Smooth muscle cell (in vitro differentiated cells): Measurements from ENCODE around the gene DNAL4. TPM values are rescaled to one million over a fixed set of nuclear protein-coding genes. Genes with fewer than 3 reads are reported as not detected.

Source experiments
- DNase-seq: peaks from one replicate; lab custom pipeline; 2025; ENCODE audit not compliant: unreplicated experiment; lab: John Stamatoyannopoulos, UW
- H2AFZ ChIP-seq: fragments of 200-600 bp; sonication (generic); 2 replicates; pipeline ENCODE4 v1.6.0; 2016; ENCODE audit warnings: antibody characterized with exemption, low read depth, mild to moderate bottlenecking
- H3F3A ChIP-seq: fragments of 200-600 bp; sonication (generic); 2 replicates; pipeline ENCODE4 v1.6.0; 2017; ENCODE audit warnings: antibody characterized with exemption, low read depth
- H3K27ac ChIP-seq: fragments of 200-600 bp; sonication (generic); 2 replicates; pipeline ENCODE4 v1.5.1; 2016; ENCODE audit warnings: low read depth, mild to moderate bottlenecking
- H3K27me3 ChIP-seq: fragments of 200-600 bp; sonication (generic); 2 replicates; pipeline ENCODE4 v1.6.1; 2016; ENCODE audit warnings: low read depth, mild to moderate bottlenecking
- H3K36me3 ChIP-seq: fragments of 200-600 bp; sonication (generic); 2 replicates; pipeline ENCODE4 v1.5.1; 2016; ENCODE audit warnings: low read depth
- H3K4me1 ChIP-seq: fragments of 200-600 bp; sonication (generic); 2 replicates; pipeline ENCODE4 v1.5.1; 2016; ENCODE audit warnings: low read depth
- H3K4me2 ChIP-seq: fragments of 200-600 bp; sonication (generic); 2 replicates; pipeline ENCODE4 v1.6.0; 2016; ENCODE audit warnings: mild to moderate bottlenecking
- H3K4me3 ChIP-seq: fragments of 200-600 bp; sonication (generic); 2 replicates; pipeline ENCODE4 v1.5.1; 2016; ENCODE audit warnings: mild to moderate bottlenecking
- H3K79me2 ChIP-seq: fragments of 200-600 bp; sonication (generic); 2 replicates; pipeline ENCODE4 v1.6.0; 2016; ENCODE audit warnings: low read depth, mild to moderate bottlenecking
- H3K9ac ChIP-seq: fragments of 200-600 bp; sonication (generic); 2 replicates; pipeline ENCODE4 v1.6.0; 2016; ENCODE audit warnings: low read depth
- H3K9me3 ChIP-seq: fragments of 200-600 bp; sonication (generic); replicated peaks from 2 replicates; pipeline ENCODE4 v1.5.1; 2016; ENCODE audit warnings: low read depth
- H4K20me1 ChIP-seq: fragments of 200-600 bp; sonication (generic); 2 replicates; pipeline ENCODE4 v1.6.0; 2016; ENCODE audit warnings: low read depth
- WGBS: methylation state at CpG from one replicate; pipeline ENCODE4 v1.1.7; 2016; ENCODE audit warnings: low lambda C conversion rate; 5-methylcytosine and 5-hydroxymethylcytosine counted together
- polyA plus RNA-seq: library from polyadenylated mRNA; unstranded; fragments of >200 nt; fragmentation: Nextera tagmentation; extraction: Ambion mirVana; gene quantifications from 2 replicates; pipeline ENCODE4 v1.2.1, GENCODE V29; 2016
- total RNA-seq: library from RNA; depleted of rRNA; stranded (reverse); fragments of >200 nt; gene quantifications from 2 replicates; pipeline ENCODE4 v1.2.3, GENCODE V29; 2014
- TF ChIP-seq, protein P1 (sequence below): fragments of 200-600 bp; sonication (generic); IDR thresholded peaks from 2 replicates; pipeline ENCODE4 v1.5.1; 2017; ENCODE audit warnings: borderline replicate concordance, mild to moderate bottlenecking, antibody characterized with exemption; ENCODE audit not compliant: insufficient read depth, poor library complexity, severe bottlenecking

DNAL4 gene
- total and polyA plus RNA-seq, 2 experiments from 2014 or later = 13.5 to 29.7 TPM

DNA sequence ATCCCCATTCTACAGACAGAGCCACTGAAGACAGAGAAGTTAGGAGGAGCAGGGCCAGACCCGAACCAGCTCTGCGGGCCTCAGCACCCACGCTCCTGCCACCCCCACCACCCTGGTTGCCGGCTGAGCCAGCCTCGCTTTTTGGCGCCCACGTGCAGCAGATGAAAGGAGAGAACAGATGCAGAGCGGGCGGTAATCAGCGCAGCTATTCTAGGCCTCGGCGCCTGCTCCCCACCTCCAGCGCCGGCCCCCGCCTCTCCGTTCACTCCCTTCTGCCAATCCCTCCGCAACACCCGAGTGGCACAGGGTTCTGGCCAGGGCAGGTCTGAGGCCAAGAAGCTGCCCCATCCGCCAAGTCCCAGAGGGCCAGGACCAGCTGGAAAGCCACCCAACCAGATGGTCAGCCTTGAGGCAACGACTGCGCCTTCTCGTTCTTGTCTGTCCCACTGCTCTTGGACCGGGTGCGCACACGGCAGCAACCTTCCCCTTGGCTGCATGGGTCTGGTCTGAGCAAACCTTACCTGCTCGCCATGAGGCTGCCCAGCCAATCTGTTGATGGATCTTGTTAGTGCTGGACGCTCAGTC is 16.8 kb downstream of the DNAL4 start:
- TF ChIP-seq, protein P1, sequence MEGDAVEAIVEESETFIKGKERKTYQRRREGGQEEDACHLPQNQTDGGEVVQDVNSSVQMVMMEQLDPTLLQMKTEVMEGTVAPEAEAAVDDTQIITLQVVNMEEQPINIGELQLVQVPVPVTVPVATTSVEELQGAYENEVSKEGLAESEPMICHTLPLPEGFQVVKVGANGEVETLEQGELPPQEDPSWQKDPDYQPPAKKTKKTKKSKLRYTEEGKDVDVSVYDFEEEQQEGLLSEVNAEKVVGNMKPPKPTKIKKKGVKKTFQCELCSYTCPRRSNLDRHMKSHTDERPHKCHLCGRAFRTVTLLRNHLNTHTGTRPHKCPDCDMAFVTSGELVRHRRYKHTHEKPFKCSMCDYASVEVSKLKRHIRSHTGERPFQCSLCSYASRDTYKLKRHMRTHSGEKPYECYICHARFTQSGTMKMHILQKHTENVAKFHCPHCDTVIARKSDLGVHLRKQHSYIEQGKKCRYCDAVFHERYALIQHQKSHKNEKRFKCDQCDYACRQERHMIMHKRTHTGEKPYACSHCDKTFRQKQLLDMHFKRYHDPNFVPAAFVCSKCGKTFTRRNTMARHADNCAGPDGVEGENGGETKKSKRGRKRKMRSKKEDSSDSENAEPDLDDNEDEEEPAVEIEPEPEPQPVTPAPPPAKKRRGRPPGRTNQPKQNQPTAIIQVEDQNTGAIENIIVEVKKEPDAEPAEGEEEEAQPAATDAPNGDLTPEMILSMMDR = no peak
- H3K4me3 ChIP-seq = no peak overlapping the region
- H3K4me2 ChIP-seq = no peak overlapping the region
- no peaks in the 10 kb centered on the region for H4K20me1 ChIP-seq
- H3K27ac ChIP-seq = no peak overlapping the region
- peaks cover under 1% of the 10 kb centered on the region for H3K4me1 ChIP-seq
- DNase-seq = no peak
- H3K27me3 ChIP-seq = no peaks in the 10 kb centered on the region
- peaks cover 6% of the 10 kb centered on the region for H3F3A ChIP-seq
- H3K9me3 ChIP-seq = no peaks in the 10 kb centered on the region
- H3K9ac ChIP-seq = no peak overlapping the region
- H3K36me3 ChIP-seq = no peaks in the 10 kb centered on the region
- 98% methylated on average over 27 of the region's 27 CpGs for WGBS
- no peak overlapping the region for H2AFZ ChIP-seq
- H3K79me2 ChIP-seq = no peaks in the 10 kb centered on the region

DNA sequence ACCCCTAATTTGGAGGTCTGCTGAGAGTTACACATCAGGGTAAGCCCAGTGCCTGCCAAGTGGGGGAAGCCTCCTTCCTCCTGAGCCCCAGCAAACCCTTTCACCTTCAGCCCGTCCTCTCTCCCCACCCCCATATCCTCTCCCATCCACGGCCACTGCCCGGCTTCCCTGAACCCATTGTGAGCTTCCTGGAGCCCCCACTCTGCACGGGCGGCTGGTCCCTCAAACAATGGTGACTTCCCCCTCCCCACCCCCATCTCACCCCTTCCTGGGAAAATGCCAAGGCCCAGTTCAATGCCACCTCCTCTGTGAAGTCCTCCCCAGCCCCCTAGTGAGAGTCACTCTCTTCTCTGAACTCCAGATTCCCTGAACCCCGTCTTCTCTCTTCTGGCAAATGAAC is 17.9 kb downstream of the DNAL4 start:
- Histone ChIP-seq H3K79me2 (no peaks in the 10 kb centered on the region), H3F3A (no peaks in the 10 kb centered on the region), H3K27me3 (no peaks in the 10 kb centered on the region), H2AFZ (no peak overlapping the region), H3K27ac (no peak overlapping the region), H3K36me3 (no peaks in the 10 kb centered on the region), H3K9ac (no peak overlapping the region), H4K20me1 (no peaks in the 10 kb centered on the region), H3K4me2 (no peak overlapping the region), H3K4me3 (no peak overlapping the region), H3K9me3 (no peaks in the 10 kb centered on the region), H3K4me1 (no peaks in the 10 kb centered on the region)
- 77% methylated on average over 5 of the region's 6 CpGs for WGBS
- TF ChIP-seq, protein P1 = no peak
- DNase-seq = no peak

DNA sequence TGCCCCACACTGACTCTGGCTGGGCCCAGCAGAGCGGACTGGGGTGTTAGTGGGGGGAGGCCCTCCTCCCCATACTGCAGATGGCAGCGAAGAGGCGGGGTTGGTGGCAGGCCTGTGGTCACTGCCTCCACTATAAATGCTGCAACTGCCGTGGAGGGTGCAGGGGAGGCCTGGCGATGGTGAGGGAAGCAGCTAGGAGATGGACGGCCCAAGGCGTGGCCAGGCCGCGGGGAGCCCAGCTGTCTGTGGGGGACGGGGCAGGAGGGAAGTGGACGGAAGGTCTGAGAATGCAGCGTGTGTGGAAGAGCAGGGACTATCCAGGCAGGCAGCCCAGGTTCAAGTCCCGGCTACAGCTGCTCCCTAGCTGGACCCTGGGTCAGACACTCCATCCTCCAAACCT is 18.3 kb downstream of the DNAL4 start:
- H3K4me3 ChIP-seq = no peak overlapping the region
- 91% methylated on average over 13 of the region's 13 CpGs for WGBS
- no peaks in the 10 kb centered on the region for H3K27me3 ChIP-seq
- no peaks in the 10 kb centered on the region for H3K4me1 ChIP-seq
- no peak overlapping the region for H3K27ac ChIP-seq
- no peaks in the 10 kb centered on the region for H3F3A ChIP-seq
- no peak for DNase-seq
- H3K9me3 ChIP-seq = no peaks in the 10 kb centered on the region
- no peaks in the 10 kb centered on the region for H3K79me2 ChIP-seq
- H2AFZ ChIP-seq = no peak overlapping the region
- TF ChIP-seq, protein P1 = no peak
- H3K4me2 ChIP-seq = no peak overlapping the region
- no peaks in the 10 kb centered on the region for H3K36me3 ChIP-seq
- no peak overlapping the region for H3K9ac ChIP-seq
- H4K20me1 ChIP-seq = no peaks in the 10 kb centered on the region

DNA sequence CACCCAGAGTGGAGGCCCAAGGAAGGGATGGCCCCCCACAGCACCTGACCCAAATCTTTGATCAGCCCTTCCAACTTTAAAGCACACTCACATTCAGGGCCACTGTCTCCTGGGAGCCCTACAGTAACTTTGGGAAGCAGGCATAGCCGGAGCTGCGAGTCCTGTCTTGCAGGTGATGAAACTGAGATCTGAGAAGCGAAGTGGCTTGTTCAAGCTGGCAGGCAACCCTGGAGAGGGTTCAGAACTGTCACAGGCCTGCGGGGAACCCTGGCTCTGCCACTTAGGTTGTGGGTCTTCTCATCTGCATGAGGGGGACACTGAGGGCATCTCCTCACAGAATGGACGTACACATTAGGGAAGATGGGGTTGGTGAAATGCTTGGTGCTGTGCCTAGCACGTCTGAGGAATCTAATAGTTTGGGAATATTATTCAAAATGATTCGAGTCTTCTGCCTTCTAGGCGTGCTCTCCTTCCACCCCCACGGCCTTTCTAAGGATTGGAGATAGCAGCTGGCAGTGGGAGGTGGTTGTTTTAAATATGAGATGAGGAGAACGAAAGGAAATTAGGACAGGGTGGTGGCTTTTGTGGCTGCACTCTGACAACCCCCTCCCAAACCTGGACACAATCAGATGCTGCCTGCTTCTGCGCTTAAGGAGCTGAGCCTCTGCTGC is 19.3 kb downstream of the DNAL4 start:
- H3K9me3 ChIP-seq = no peaks in the 10 kb centered on the region
- H3K4me1 ChIP-seq = no peaks in the 10 kb centered on the region
- H3K36me3 ChIP-seq = no peaks in the 10 kb centered on the region
- WGBS = 79% methylated on average over 11 of the region's 11 CpGs
- TF ChIP-seq, protein P1 = no peak
- no peaks in the 10 kb centered on the region for H3K79me2 ChIP-seq
- H3K27ac ChIP-seq = no peak overlapping the region
- no peaks in the 10 kb centered on the region for H3F3A ChIP-seq
- H3K9ac ChIP-seq = no peak overlapping the region
- no peak overlapping the region for H2AFZ ChIP-seq
- no peaks in the 10 kb centered on the region for H4K20me1 ChIP-seq
- DNase-seq = no peak
- H3K27me3 ChIP-seq = no peaks in the 10 kb centered on the region
- no peak overlapping the region for H3K4me2 ChIP-seq
- no peak overlapping the region for H3K4me3 ChIP-seq
